Upper lobe of left lung (tissue), 4 donors: ENCODE data around the gene GRAMD4.

Experiments
- POLR2A ChIP-seq, 4 donors: fragments of 450-650 bp; IDR thresholded peaks; one replicate each; pipeline ENCODE4 v1.5.1; 2016 to 2017; ENCODE audit warnings: antibody characterized with exemption in 4 of 4, mild to moderate bottlenecking in 2 of 4
- TF ChIP-seq, protein P1 (sequence below), 6 experiments: fragments of 450-650 bp in 4 of 6; fragments of 200-600 bp in 2 of 6; sonication (generic) in 2 of 6; IDR thresholded peaks; one replicate each; pipeline ENCODE4 v1.5.1; 2016 to 2019; ENCODE audit warnings: antibody characterized with exemption in 6 of 6

DNA sequence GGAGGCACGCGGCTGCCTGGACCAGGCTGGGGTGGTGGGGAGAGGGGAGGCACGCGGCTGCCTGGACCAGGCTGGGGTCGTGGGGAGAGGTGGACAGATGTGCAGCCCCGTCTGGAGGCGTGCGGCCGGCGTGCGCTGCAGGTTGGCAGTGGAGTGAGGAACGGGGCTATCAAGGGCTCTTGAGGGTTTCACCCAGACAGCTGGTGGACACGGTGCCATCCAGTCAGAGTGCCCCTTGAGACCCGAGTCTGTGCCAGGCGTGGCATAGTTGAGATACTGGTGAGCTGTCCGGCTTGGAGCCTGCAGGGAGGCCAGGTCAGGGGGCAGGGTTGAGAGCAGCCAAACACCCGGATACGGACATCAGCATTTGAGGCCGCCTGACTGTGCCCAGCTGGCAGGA is 1.5 kb upstream of the GRAMD4 start:
- TF ChIP-seq POLR2A (IDR thresholded peaks at IDR 0.05), result no peak
- TF ChIP-seq, protein P1, sequence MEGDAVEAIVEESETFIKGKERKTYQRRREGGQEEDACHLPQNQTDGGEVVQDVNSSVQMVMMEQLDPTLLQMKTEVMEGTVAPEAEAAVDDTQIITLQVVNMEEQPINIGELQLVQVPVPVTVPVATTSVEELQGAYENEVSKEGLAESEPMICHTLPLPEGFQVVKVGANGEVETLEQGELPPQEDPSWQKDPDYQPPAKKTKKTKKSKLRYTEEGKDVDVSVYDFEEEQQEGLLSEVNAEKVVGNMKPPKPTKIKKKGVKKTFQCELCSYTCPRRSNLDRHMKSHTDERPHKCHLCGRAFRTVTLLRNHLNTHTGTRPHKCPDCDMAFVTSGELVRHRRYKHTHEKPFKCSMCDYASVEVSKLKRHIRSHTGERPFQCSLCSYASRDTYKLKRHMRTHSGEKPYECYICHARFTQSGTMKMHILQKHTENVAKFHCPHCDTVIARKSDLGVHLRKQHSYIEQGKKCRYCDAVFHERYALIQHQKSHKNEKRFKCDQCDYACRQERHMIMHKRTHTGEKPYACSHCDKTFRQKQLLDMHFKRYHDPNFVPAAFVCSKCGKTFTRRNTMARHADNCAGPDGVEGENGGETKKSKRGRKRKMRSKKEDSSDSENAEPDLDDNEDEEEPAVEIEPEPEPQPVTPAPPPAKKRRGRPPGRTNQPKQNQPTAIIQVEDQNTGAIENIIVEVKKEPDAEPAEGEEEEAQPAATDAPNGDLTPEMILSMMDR (IDR thresholded peaks at IDR 0.05), result no peak
